ENCODE data around the gene LCE1D.
A peak's percentile ranks its signal among the peaks of the same experiment; 100 is the strongest.

The LCE1D gene

GRCh38 chr1:152796421-152796820, at the start of gene LCE1D:
Gene LCE1D (plus strand): TSS chr1:152796721. CDS start chr1:152797795, 1,074 bp downstream.
- no peak for DNase-seq

GRCh38 chr1:152747831-152748230, 48.7 kb upstream of the LCE1D start:
- DNase-seq, result no peak

- no peak for DNase-seq
Measured at GRCh38 chr1:152752225-152752624, 44.3 kb upstream of the LCE1D start.

- DNase-seq, result no peak
Measured at GRCh38 chr1:152753586-152753985, 42.9 kb upstream of the LCE1D start.

GRCh38 chr1:152756872-152757271, 39.6 kb upstream of the LCE1D start:
- no peak for DNase-seq

- DNase-seq, result no peak
Measured at GRCh38 chr1:152757747-152758146, 38.8 kb upstream of the LCE1D start, which contains the start of gene KPRP. Gene KPRP (plus strand): TSS chr1:152758025. CDS start chr1:152759589, 1,564 bp downstream.

- DNase-seq, result no peak
Measured at GRCh38 chr1:152758636-152759035, 37.9 kb upstream of the LCE1D start.

GRCh38 chr1:152759453-152760173, 36.9 kb upstream of the LCE1D start:
- no peak for DNase-seq

GRCh38 chr1:152760551-152761190, 35.9 kb upstream of the LCE1D start:
- DNase-seq, result no peak

- DNase-seq, result no peak
Measured at GRCh38 chr1:152761609-152762213, 34.8 kb upstream of the LCE1D start.

- DNase-seq, result no peak
Measured at GRCh38 chr1:152768847-152769533, 27.5 kb upstream of the LCE1D start.

GRCh38 chr1:152770411-152770810, 26.1 kb upstream of the LCE1D start:
- no peak for DNase-seq

GRCh38 chr1:152774875-152775274, 21.6 kb upstream of the LCE1D start, which contains the start of gene LCE1F:
Gene LCE1F (plus strand): TSS chr1:152775140. CDS start chr1:152776372, 1,232 bp downstream.
- DNase-seq, result no peak

GRCh38 chr1:152776361-152776760, 20.2 kb upstream of the LCE1D start:
- DNase-seq, result no peak

GRCh38 chr1:152777510-152778137, 18.9 kb upstream of the LCE1D start:
- peak; percentile 12 for DNase-seq

- no peak for DNase-seq
Measured at GRCh38 chr1:152783095-152783494, 13.4 kb upstream of the LCE1D start.

- DNase-seq, result no peak
Measured at GRCh38 chr1:152786077-152786476, 10.4 kb upstream of the LCE1D start, which contains the start of gene LCE1E. Gene LCE1E (plus strand): TSS chr1:152786257. CDS start chr1:152787300, 1,043 bp downstream.

GRCh38 chr1:152795686-152796085, 835 bp upstream of the LCE1D start:
- DNase-seq, result no peak

GRCh38 chr1:152801333-152801732, 4.8 kb downstream of the LCE1D start:
- no peak for DNase-seq

- DNase-seq, result no peak
Measured at GRCh38 chr1:152806576-152806975, 10.1 kb downstream of the LCE1D start, which contains the start of gene LCE1C. Gene LCE1C (minus strand): TSS chr1:152806651. CDS start chr1:152805478, 1,173 bp downstream.

- DNase-seq, result no peak
Measured at GRCh38 chr1:152811050-152811449, 14.5 kb downstream of the LCE1D start.

GRCh38 chr1:152811671-152812070, 15.2 kb downstream of the LCE1D start, which contains the start of gene LCE1B:
Gene LCE1B (plus strand): TSS chr1:152811971. CDS start chr1:152812447, 476 bp downstream.
- DNase-seq, result no peak
